GM18868 (cell line): ENCODE results near the gene FOXA2.
"Not testable (repeated sequence)": the region's sequence is repeated elsewhere in the genome, so short reads cannot be mapped to it uniquely, and the experiment has no call there.

Experiments
- ATAC-seq: cut with Tn5 transposase; IDR thresholded peaks from one replicate; pipeline ENCODE4 v1.9.1; 2021; ENCODE audit warnings: mild to moderate bottlenecking, moderate library complexity; ENCODE audit not compliant: unreplicated experiment

The FOXA2 gene

GRCh38 chr20:22584522-22584921, at the start of gene FOXA2:
TSS of gene FOXA2 (minus strand) at chr20:22584572. CDS start at chr20:22584278, 294 bp downstream.
- ATAC-seq: peak; percentile 57

GRCh38 chr20:22630701-22631100, 46.3 kb upstream of the FOXA2 start:
- no peak for ATAC-seq

GRCh38 chr20:22629927-22630326, 45.6 kb upstream of the FOXA2 start:
- no peak for ATAC-seq

- ATAC-seq: no peak
Measured at GRCh38 chr20:22629447-22629846, 45.1 kb upstream of the FOXA2 start.

GRCh38 chr20:22626496-22626895, 42.1 kb upstream of the FOXA2 start:
- ATAC-seq: no peak

- no peak for ATAC-seq
Measured at GRCh38 chr20:22623211-22623610, 38.8 kb upstream of the FOXA2 start.

- no peak for ATAC-seq
Measured at GRCh38 chr20:22620342-22620741, 36.0 kb upstream of the FOXA2 start.

- ATAC-seq: no peak
Measured at GRCh38 chr20:22619806-22620205, 35.4 kb upstream of the FOXA2 start.

- ATAC-seq: no peak
Measured at GRCh38 chr20:22619272-22619671, 34.9 kb upstream of the FOXA2 start.

GRCh38 chr20:22617160-22617559, 32.8 kb upstream of the FOXA2 start:
- ATAC-seq: no peak

- no peak for ATAC-seq
Measured at GRCh38 chr20:22616551-22616950, 32.2 kb upstream of the FOXA2 start.

- no peak for ATAC-seq
Measured at GRCh38 chr20:22615425-22615824, 31.1 kb upstream of the FOXA2 start.

GRCh38 chr20:22611636-22612035, 27.3 kb upstream of the FOXA2 start:
- ATAC-seq: no peak

GRCh38 chr20:22607695-22608094, 23.3 kb upstream of the FOXA2 start:
- no peak for ATAC-seq

GRCh38 chr20:22604815-22605214, 20.4 kb upstream of the FOXA2 start:
- no peak for ATAC-seq

GRCh38 chr20:22601361-22602141, 17.2 kb upstream of the FOXA2 start:
- no peak for ATAC-seq

GRCh38 chr20:22599258-22599657, 14.9 kb upstream of the FOXA2 start:
- ATAC-seq: not testable (repeated sequence)

GRCh38 chr20:22597303-22597702, 12.9 kb upstream of the FOXA2 start:
- peak; percentile 69 for ATAC-seq

GRCh38 chr20:22590662-22591061, 6.3 kb upstream of the FOXA2 start:
- no peak for ATAC-seq

- peak; percentile 29 for ATAC-seq
Measured at GRCh38 chr20:22586645-22587310, 2.4 kb upstream of the FOXA2 start.

GRCh38 chr20:22585786-22586493, 1.6 kb upstream of the FOXA2 start:
- ATAC-seq: no peak
